NCI-H1048 (cell line): Measurements from ENCODE around the gene CLDN6.

ENCODE experiments used
- DNase-seq: peaks from one replicate; lab custom pipeline; 2025; lab: John Stamatoyannopoulos, UW

The CLDN6 gene

DNA sequence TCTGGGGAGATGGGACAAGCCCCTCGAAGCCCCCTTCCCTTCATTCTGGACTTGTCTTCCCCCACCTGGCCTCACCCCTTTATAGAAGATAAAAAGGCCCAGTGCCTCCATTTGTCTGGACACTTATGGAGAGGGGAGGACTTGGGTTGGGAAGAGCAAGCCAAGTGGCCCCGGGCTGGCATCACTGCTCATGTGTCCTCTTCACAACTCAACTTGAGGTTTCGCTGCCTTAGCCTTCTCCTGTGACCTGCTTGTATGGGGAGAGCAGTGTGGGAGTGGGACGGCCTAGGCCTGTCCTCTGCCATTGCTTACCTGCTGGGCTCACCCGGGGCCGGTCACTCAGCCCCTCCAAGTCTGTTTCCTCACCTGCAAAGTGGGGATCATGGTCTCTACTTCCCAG, 47.4 kb downstream of the CLDN6 start:
- DNase-seq: no peak

DNA sequence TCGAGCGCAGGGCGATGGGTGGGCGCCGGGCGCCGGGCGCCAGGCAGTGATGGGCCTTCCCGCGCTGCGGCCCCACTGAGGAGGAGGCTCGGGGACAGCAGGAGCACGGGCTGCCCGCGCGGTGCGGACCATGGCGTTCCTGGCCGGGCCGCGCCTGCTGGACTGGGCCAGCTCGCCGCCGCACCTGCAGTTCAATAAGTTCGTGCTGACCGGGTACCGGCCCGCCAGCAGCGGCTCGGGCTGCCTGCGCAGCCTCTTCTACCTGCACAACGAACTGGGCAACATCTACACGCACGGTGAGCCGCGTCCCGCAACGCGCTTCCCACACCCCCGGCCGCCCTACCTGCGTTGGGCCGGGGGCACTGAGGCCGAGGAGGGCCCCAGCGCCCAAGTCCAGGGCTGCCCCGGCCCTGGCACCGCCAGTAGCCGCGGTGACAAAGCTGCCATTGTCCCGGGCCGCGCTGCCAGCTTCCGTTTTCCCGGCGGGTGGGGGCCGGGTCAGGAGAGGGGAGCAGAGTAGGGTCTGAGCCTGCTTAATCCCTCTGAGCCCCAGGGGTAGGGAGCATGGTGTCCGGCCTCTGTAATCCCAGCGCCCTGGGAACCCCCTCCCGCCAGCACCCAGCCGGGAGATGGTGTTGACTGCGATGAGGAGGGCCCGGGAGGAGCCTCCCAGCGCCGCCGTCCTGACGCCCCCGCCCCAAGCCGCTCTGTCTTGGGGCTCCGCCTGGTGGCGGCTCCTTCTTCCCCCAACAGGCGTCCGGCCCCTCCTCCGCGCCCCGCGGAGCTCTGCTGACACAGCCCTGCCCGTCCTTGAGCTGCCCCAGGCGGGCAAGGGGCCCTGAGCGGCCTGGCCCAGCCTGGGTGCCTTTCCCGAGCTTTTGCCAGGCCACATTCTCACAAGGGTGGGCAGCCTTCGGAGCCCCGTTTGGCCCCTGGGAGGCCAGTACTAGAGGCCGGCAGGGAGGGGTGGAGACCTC, 48.1 kb downstream of the CLDN6 start:
- DNase-seq: peak; percentile 23

DNA sequence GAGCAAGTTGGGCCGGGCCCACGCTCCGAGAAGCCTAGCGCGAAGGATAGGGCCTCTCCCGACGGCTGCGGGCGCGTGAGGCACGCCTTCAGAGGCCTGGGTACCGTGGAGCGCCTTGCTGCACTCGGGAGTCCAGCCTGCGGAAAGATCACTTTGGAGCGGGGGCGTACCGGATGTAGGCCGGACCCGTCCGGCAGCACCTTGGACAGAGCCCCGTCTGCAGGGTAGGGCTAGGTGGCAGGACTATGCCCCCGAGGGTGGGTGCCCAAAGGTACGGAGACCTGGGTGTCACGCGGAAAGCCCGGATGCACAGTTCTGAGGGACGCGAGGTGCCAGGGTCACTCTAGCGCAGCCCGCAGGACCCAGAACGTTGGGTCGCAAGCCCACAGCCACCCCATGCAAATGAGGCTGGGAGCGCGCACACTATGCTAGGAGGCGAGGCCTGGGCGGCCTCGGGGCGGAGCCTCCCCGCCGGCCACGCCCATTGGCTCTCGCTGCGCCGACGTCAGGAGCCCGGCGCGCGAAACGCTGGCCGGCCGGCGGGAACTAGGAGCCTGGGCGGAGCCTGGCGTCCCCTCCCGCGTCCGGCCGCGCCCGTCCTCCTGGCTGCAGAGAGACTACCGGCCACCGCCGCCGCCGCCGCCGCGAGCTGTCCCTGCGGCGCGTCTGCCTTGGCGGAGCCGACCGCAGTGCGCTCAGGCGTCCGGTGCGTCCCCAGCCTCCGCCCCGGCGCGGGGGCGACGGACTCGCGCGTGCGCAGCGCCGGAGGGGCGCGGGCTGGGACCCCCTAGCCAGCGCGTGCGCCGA, 49.0 kb downstream of the CLDN6 start, which contains the start of gene PAQR4:
Gene PAQR4, plus strand, starts transcription at position 611 of the 807 bp plus-strand sequence. CDS start 327 bp downstream, outside the sequence.
- peak; percentile 36 for DNase-seq

DNA sequence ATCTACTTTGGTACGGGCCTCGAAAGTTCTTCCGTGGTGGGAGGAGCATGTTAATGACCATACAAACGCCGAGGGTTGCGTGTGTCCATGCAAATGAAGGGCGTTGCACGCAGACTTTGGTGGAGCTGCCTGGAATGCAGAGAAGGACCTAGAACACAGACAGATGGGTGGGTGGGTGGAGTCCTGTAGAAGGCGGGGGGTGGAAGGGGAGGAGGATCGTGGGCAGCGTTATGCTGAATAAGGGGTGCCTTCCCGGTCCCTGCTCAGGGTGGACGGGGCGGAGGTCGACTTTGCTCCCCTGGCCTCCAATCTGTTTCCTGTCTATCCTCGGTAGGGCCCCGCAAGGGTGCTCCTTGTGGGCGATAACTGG, 49.6 kb downstream of the CLDN6 start:
- peak; percentile 40 for DNase-seq

DNA sequence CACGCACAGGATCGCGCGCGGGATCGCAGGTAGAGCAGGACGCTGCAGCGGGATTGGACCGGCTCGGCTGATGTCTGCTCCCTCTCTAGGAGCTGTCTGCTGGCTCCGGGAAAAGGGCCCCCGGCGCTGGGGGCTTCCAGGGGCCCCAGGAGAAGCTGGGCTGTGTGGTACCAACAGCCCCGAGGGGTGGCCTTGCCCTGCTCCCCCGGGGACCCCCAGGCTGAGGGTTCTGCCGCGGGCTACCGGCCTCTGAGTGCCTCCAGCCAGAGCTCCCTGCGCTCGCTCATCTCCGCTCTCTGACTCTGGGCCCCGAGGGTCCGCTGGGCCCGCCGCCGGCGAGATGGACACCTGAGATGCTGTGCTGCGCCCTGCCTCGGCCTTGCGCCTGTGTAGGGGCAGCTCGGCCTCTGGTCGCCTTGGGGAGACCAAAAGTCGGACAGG, 50.2 kb downstream of the CLDN6 start:
- DNase-seq: no peak

DNA sequence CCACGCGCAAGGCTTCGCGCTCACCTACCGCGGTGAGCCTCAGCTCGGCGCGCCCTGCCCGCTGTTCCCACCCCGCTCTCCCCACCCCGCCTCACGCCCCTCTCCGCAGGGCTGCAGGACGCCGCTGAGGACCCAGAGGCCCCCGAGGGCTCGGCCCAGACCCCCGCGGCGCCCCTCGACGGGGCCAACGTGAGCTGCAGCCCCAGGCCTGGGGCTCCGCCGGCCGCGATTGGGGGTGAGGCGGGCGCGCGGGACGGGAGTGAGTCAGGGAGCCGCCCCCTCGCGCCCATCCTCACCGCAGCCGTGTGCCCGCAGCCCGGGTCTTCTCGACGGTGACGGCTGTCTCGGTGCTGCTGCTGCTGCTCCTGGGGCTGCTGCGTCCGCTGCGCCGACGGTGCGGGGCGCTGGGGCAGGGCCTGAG, 50.8 kb downstream of the CLDN6 start:
- DNase-seq: no peak

DNA sequence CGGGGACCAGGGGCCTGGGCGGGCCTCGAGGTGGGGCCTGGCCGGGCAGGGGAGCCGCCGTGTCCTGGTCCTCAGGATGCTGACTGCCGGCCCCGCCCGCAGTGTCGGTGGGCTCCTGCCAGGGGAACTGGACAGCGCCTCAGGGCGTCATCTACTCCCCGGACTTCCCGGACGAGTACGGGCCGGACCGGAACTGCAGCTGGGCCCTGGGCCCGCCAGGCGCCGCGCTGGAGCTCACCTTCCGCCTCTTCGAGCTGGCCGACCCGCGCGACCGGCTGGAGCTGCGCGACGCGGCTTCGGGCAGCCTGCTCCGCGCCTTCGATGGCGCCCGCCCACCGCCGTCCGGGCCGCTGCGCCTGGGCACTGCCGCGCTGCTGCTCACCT, 51.2 kb downstream of the CLDN6 start:
- no peak for DNase-seq

DNA sequence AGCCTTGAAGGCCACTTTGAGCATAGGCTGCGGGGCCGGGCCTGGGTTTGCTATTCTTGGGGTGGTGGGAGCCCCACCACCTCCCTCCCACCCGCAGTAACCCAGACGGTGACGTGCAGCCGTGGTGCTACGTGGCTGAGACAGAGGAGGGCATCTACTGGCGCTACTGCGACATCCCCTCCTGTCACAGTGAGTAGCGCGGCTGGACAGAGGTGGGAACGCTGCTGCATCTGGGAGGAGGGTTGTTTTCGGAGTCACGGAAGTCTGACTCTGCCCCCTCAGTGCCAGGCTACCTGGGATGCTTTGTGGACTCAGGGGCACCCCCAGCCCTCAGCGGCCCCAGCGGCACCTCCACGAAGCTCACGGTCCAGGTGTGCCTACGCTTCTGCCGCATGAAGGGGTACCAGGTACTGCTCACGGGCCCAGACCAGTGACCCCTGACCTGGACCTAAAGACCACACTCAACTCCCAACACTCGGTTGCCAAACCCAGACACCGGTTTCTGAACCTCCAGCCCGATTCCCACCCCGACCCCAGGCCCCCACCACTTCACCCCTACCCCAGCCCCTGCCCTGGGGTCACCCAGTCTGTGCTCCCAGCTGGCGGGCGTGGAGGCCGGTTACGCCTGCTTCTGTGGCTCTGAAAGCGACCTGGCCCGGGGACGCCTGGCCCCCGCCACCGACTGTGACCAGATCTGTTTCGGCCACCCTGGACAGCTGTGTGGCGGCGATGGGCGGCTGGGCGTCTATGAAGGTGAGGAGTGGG, 51.8 kb downstream of the CLDN6 start:
- DNase-seq: no peak
